ENCODE results near the gene ARHGAP22. TPM values are rescaled to one million over a fixed set of nuclear protein-coding genes. Genes with fewer than 3 reads are reported as not detected.
A peak's percentile ranks its signal among the peaks of the same experiment; 100 is the strongest.

Gene ARHGAP22
- total and polyA plus RNA-seq, 11 donors = 1.1 to 9.5 (median 2.8) TPM

- peaks cover 0 to 24% (median 11%) of the 10 kb centered on the region in 12 donors for H3K4me1 ChIP-seq
- H3K36me3 ChIP-seq = peaks cover 0 to 8% (median 0%) of the 10 kb centered on the region in 9 donors
- H3K27ac ChIP-seq = no peak overlapping the region
- 73 to 77% (median 75%) methylated on average over 3 of the region's 3 CpGs for WGBS, 4 donors
- ATAC-seq = no peak
- no peaks in the 10 kb centered on the region for H3K27me3 ChIP-seq
- TF ChIP-seq CTCF (IDR thresholded peaks at IDR 0.05) (no peak), POLR2A (IDR thresholded peaks at IDR 0.05) (no peak)
- no peak overlapping the region for H3K4me3 ChIP-seq
- DNase-seq = no peak
- H3K9me3 ChIP-seq = no peaks in the 10 kb centered on the region
- intact Hi-C loops (cut with DNase I) = no loop called here
Observed at GRCh38 chr10:48400129-48400849, 204.6 kb downstream of the ARHGAP22 start.

- Histone ChIP-seq H3K27me3 (no peaks in the 10 kb centered on the region), H3K4me1 (peaks cover 0 to 24% (median 11%) of the 10 kb centered on the region in 12 donors), H3K9me3 (no peaks in the 10 kb centered on the region), H3K36me3 (peaks cover 0 to 1% (median 0%) of the 10 kb centered on the region in 9 donors), H3K27ac (peak overlapping the region in 1 of 12 donors; percentile 1), H3K4me3 (no peak overlapping the region)
- DNase-seq (no peak), ATAC-seq (no peak)
- intact Hi-C loops (cut with DNase I) = no loop called here
- 95 to 100% (median 98%) methylated on average over 1 of the region's 1 CpG for WGBS, 4 donors
- TF ChIP-seq CTCF (IDR thresholded peaks at IDR 0.05) (no peak), POLR2A (IDR thresholded peaks at IDR 0.05) (no peak)
Observed at GRCh38 chr10:48399551-48399950, 205.3 kb downstream of the ARHGAP22 start.

DNA sequence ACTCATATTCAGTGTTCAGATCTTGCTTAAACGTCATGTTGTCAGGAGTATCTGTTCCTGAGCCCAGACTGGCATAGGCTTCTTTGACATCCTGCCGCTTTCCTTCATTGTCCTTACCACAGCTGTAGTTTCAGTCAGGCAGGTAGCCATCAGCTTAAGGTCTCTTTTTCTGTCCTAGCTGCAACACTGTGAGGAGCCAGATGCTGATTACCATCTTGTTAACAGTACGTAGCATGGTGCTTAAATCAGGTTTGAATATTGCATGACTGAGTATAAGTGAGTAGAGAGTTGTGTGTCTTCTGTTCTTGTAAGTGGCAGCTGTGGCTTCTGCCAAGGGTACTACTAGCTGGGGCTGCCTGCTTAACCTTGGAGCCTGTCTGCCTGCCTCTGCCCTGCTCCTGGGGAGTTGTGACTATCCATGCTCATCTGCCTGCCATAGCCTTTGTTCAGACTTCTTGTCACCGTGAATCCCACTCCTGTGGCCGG, 205.8 kb downstream of the ARHGAP22 start:
- H3K27ac ChIP-seq = peak overlapping the region in 1 of 12 donors; percentile 1
- TF ChIP-seq CTCF (IDR thresholded peaks at IDR 0.05) (no peak), POLR2A (IDR thresholded peaks at IDR 0.05) (no peak)
- H3K27me3 ChIP-seq = no peaks in the 10 kb centered on the region
- DNase-seq = no peak
- H3K36me3 ChIP-seq = no peaks in the 10 kb centered on the region
- WGBS, 4 donors = 52 to 62% (median 58%) methylated on average over 5 of the region's 5 CpGs
- H3K9me3 ChIP-seq = no peaks in the 10 kb centered on the region
- peaks cover 0 to 24% (median 11%) of the 10 kb centered on the region in 12 donors for H3K4me1 ChIP-seq
- peak in 2 of 4 donors; percentile 39 to 41 for ATAC-seq
- intact Hi-C loops (cut with DNase I) = no loop called here
- no peak overlapping the region for H3K4me3 ChIP-seq

GRCh38 chr10:48398261-48398660, 206.6 kb downstream of the ARHGAP22 start:
- no peak for ATAC-seq
- intact Hi-C loops (cut with DNase I) = no loop called here
- TF ChIP-seq CTCF (IDR thresholded peaks at IDR 0.05) (no peak), POLR2A (IDR thresholded peaks at IDR 0.05) (no peak)
- H3K4me1 ChIP-seq = peaks cover 0 to 24% (median 11%) of the 10 kb centered on the region in 12 donors
- no peaks in the 10 kb centered on the region for H3K9me3 ChIP-seq
- WGBS, 4 donors = 94 to 96% (median 94%) methylated on average over 4 of the region's 4 CpGs
- no peak overlapping the region for H3K4me3 ChIP-seq
- no peak for DNase-seq
- no peaks in the 10 kb centered on the region for H3K27me3 ChIP-seq
- no peaks in the 10 kb centered on the region for H3K36me3 ChIP-seq
- H3K27ac ChIP-seq = no peak overlapping the region

Other genes with a start within 250 kb of the ARHGAP22 start
- 10 to 100 TPM in 1 of 9 donors, 1 to 10 TPM in 5, under 1 TPM in 3; 0.56 to 19.8 (median 1.1) TPM for gene WDFY4, start 79.8 kb upstream of the ARHGAP22 start, total RNA-seq
- gene WDFY4, start 79.8 kb upstream of the ARHGAP22 start, polyA plus RNA-seq = under 1 TPM; 0.46 to 0.78 TPM

All from heart left ventricle (tissue), 16 donors.